Heart right ventricle (tissue), 16 donors: ENCODE results near the gene PLA2G5. TPM values are rescaled to one million over a fixed set of nuclear protein-coding genes. Genes with fewer than 3 reads are reported as not detected.

Experiments used
- ATAC-seq, 8 donors: fragments of 200-7000 bp; cut with Tn5 transposase; one replicate each; pipeline ENCODE4 v1.9.1; 2020; ENCODE audit warnings: mild to moderate bottlenecking in 8 of 8, moderate library complexity in 8 of 8, moderate number of reproducible peaks in 1 of 8
- DNase-seq, 2 donors: peaks; one replicate each; pipeline ENCODE4 v3.0.0-alpha.2; 2020
- H3K27ac ChIP-seq, 10 donors: fragments of 200-600 bp; sonication (generic) in 2 of 10; one replicate each; pipeline versions ENCODE4 v1.5.0 to v1.8.0; 2020 to 2022; ENCODE audit warnings: mild to moderate bottlenecking in 3 of 10
- H3K27me3 ChIP-seq, 7 donors: fragments of 200-600 bp; one replicate each; pipeline ENCODE4 v1.8.0; 2021 to 2022; ENCODE audit warnings: mild to moderate bottlenecking in 2 of 7
- H3K36me3 ChIP-seq, 9 donors: fragments of 200-600 bp; sonication (generic) in 1 of 9; one replicate each; pipeline versions ENCODE4 v1.5.0 to v1.8.0; 2020 to 2022; ENCODE audit warnings: mild to moderate bottlenecking in 2 of 9
- H3K4me1 ChIP-seq, 9 donors: fragments of 200-600 bp; sonication (generic) in 1 of 9; one replicate each; pipeline versions ENCODE4 v1.5.0 to v1.8.0; 2020 to 2022; ENCODE audit warnings: mild to moderate bottlenecking in 4 of 9
- H3K4me3 ChIP-seq, 10 donors: fragments of 200-600 bp; sonication (generic) in 2 of 10; one replicate each; pipeline versions ENCODE4 v1.5.0 to v1.8.0; 2020 to 2022; ENCODE audit warnings: mild to moderate bottlenecking in 7 of 10, moderate library complexity in 2 of 10
- H3K9me3 ChIP-seq, 11 donors: fragments of 200-600 bp in 10 of 11; sonication (generic) in 2 of 11; one replicate each; pipeline versions ENCODE4 v1.5.0 to v1.8.0; 2013 to 2022; ENCODE audit warnings: mild to moderate bottlenecking in 2 of 11, control low read depth in 1 of 11, moderate library complexity in 1 of 11
- WGBS, 2 donors: extraction: QIAGEN DNeasy Blood & Tissue Kit; methylation state at CpG; one replicate each; pipeline ENCODE4 v1.1.7; 2013; ENCODE audit warnings: inconsistent platforms in 1 of 2; 5-methylcytosine and 5-hydroxymethylcytosine counted together
- intact Hi-C, 10 donors: fragments of 100-400 bp; cut with DNase I; formaldehyde crosslinking; loops; one replicate each; pipeline versions ENCODE4 v1.11.1 to v1.14.2; 2022
- polyA plus RNA-seq, 2 donors: library from polyadenylated mRNA; stranded (reverse); fragments of 200-250 nt; gene quantifications; one replicate each; pipeline ENCODE4 v1.2.3, GENCODE V29; 2013
- total RNA-seq, 10 donors: library from RNA; stranded (reverse); fragmentation: NEBNext Ultra II Directional in 3 of 10; extraction: Animal tissue kit (Norgen Biotek cat#: 25700) in 3 of 10; gene quantifications; one replicate each; pipeline versions ENCODE4 v1.2.1 to v1.2.4, GENCODE V29; 2021 to 2023
- TF ChIP-seq, protein P1 (sequence below), 9 donors: fragments of 200-600 bp; sonication (generic) in 2 of 9; IDR thresholded peaks; one replicate each; pipeline versions ENCODE4 v1.5.0 to v1.8.0; 2021 to 2022; ENCODE audit warnings: antibody characterized with exemption in 9 of 9, mild to moderate bottlenecking in 5 of 9, moderate library complexity in 1 of 9
- donor health status: Arrhythmogenic right ventricular cardiomyopathy.
- donor health status: ischemic (EF 13 %, LVEDD 7.1; RV severe dilation, severe dysfunction).
- donor health status: healthy with polysubstance abuse.
- donor health status: DM: no; HTN: yes; CAD: no.
- donor health status: DM: no; HTN: no; CAD: no.
- donor health status: ischemic (EF 25% LVEDD 6.9; RV normal size, moderate dysfunction).
- donor health status: ischemic (EF 25% LVEDD 5.7; RV mildly dilated, moderate dysfunction).
- donor health status: healthy.
- donor health status: DM: yes; HTN: yes; CAD: no.
- donor health status: Ischemic cardiomyopathy.
- donor health status: ischemic (EF 35%, LVEDD 5.7; RV mildly dilated, moderate dysfunction).
- donor health status: nonischemic (EF 11% LVEDD 7.7; RV severe dilation, severe dysfunction).
- donor health status: DM: yes; HTN: yes; CAD: no.
- donor health status: PGD.
- donor health status: ischemic (EF 29% LVEDD 5.4; RV normal size, mild dysfunction).
- donor health status: nonischemic (EF 23%, LVEDD 6.1; RV moderate dilation, normal function).

PLA2G5 gene
- total and polyA plus RNA-seq, 12 donors: 31.5 to 133 (median 49.3) TPM

DNA sequence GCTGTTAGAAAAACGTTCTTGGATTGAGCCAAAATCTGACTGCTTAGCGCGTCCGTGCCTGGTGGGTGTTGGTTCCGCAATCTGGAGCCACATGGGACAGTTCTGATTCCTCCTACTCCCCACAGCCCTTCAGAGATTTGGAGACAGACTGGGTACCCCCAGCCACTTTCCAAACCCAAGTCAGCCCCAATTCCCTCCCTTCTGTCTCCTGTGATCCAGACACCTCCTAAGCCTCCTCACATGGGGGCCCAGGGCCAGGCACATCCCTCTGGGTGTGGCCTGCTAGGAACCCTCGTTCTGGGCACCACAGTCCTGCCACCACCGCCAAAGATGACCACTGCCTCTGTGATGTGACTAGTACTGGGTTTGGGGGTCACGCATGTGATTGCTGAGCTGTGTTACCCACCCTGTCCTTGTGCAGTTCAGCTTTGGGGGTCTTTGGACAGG, 4.8 kb downstream of the PLA2G5 start:
- ATAC-seq: peak in 1 of 8 donors; percentile 27
- TF ChIP-seq, protein P1, sequence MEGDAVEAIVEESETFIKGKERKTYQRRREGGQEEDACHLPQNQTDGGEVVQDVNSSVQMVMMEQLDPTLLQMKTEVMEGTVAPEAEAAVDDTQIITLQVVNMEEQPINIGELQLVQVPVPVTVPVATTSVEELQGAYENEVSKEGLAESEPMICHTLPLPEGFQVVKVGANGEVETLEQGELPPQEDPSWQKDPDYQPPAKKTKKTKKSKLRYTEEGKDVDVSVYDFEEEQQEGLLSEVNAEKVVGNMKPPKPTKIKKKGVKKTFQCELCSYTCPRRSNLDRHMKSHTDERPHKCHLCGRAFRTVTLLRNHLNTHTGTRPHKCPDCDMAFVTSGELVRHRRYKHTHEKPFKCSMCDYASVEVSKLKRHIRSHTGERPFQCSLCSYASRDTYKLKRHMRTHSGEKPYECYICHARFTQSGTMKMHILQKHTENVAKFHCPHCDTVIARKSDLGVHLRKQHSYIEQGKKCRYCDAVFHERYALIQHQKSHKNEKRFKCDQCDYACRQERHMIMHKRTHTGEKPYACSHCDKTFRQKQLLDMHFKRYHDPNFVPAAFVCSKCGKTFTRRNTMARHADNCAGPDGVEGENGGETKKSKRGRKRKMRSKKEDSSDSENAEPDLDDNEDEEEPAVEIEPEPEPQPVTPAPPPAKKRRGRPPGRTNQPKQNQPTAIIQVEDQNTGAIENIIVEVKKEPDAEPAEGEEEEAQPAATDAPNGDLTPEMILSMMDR (IDR thresholded peaks at IDR 0.05): no peak
- H3K4me3 ChIP-seq: no peak overlapping the region
- H3K27ac ChIP-seq: peak overlapping the region in 8 of 10 donors; percentile 3 to 59 (median 16)
- H3K27me3 ChIP-seq: peaks cover 0 to 3% (median 0%) of the 10 kb centered on the region in 7 donors
- H3K4me1 ChIP-seq: peaks cover 5 to 70% (median 35%) of the 10 kb centered on the region in 9 donors
- DNase-seq: no peak
- 62 to 72% methylated on average over 8 of the region's 8 CpGs for WGBS, 2 donors
- no peaks in the 10 kb centered on the region for H3K9me3 ChIP-seq
- intact Hi-C loops: loop anchor here in 2 of 10 donors (5.0 to 10.0 kb wide), 2 partner anchors 47 to 100 kb away; partner anchors contain the start of gene PLA2G2A (in 1 of the 2)
- H3K36me3 ChIP-seq: peaks cover 0 to 24% (median 0%) of the 10 kb centered on the region in 9 donors

DNA sequence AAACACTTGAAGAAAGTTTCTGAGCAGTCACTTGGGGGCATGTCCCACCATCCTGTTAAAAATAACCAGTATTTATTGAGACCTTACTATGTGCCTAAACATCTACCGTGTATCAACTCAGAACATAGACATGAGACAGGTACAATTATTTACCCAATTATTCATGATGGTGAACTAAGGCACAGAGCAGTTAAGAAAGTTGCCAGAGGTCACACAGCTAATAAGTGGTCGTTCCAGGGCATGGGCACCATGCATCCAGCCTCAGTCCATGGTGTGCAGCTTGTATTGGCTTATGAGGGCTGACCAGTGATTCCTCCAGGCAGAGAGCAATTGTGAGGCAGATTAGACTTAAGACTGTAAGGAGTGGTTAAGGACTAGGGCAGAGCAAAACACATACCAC, 5.4 kb downstream of the PLA2G5 start:
- peaks cover 0 to 8% (median 0%) of the 10 kb centered on the region in 7 donors for H3K27me3 ChIP-seq
- 90 to 94% methylated on average over 2 of the region's 2 CpGs for WGBS, 2 donors
- peaks cover 0 to 24% (median 0%) of the 10 kb centered on the region in 9 donors for H3K36me3 ChIP-seq
- no peak for DNase-seq
- peak overlapping the region in 4 of 10 donors; percentile 9 to 33 (median 18) for H3K27ac ChIP-seq
- peaks cover 8 to 72% (median 33%) of the 10 kb centered on the region in 9 donors for H3K4me1 ChIP-seq
- TF ChIP-seq, protein P1 (IDR thresholded peaks at IDR 0.05): no peak
- H3K9me3 ChIP-seq: no peaks in the 10 kb centered on the region
- intact Hi-C loops: loop anchor here in 1 of 10 donors (10.0 kb wide), 1 partner anchor 101 kb away; the partner anchor contains the start of gene PLA2G2A
- H3K4me3 ChIP-seq: no peak overlapping the region
- no peak for ATAC-seq

DNA sequence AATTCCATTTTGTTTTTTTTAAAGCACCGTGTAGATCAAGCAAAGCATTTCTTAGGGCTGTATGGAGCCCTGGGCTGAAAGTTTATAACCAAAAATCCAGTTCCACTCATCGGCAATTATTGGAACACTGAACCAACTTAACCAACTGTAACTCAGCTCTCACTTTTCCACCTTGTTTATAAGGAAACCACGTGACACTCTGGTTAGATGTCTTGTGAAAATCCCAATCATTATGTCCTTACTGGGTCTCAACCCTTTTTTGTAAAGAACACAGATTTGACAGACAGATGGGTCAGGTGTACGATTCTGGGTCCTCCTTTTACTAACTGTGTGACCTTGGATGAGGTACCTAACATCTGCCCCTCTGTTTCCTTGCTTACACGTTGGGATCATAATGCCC, 6.2 kb downstream of the PLA2G5 start:
- intact Hi-C loops: loop anchor here in 1 of 10 donors (10.0 kb wide), 1 partner anchor 101 kb away; the partner anchor contains the start of gene PLA2G2A
- Histone ChIP-seq H3K27ac (peak overlapping the region in 1 of 10 donors; percentile 15), H3K4me3 (no peak overlapping the region), H3K27me3 (peaks cover 0 to 16% (median 0%) of the 10 kb centered on the region in 7 donors), H3K9me3 (no peaks in the 10 kb centered on the region), H3K36me3 (peaks cover 0 to 33% (median 0%) of the 10 kb centered on the region in 9 donors), H3K4me1 (peaks cover 9 to 73% (median 33%) of the 10 kb centered on the region in 9 donors)
- WGBS, 2 donors: 68 to 73% methylated on average over 5 of the region's 5 CpGs
- TF ChIP-seq, protein P1 (IDR thresholded peaks at IDR 0.05): no peak
- ATAC-seq (no peak), DNase-seq (no peak)

DNA sequence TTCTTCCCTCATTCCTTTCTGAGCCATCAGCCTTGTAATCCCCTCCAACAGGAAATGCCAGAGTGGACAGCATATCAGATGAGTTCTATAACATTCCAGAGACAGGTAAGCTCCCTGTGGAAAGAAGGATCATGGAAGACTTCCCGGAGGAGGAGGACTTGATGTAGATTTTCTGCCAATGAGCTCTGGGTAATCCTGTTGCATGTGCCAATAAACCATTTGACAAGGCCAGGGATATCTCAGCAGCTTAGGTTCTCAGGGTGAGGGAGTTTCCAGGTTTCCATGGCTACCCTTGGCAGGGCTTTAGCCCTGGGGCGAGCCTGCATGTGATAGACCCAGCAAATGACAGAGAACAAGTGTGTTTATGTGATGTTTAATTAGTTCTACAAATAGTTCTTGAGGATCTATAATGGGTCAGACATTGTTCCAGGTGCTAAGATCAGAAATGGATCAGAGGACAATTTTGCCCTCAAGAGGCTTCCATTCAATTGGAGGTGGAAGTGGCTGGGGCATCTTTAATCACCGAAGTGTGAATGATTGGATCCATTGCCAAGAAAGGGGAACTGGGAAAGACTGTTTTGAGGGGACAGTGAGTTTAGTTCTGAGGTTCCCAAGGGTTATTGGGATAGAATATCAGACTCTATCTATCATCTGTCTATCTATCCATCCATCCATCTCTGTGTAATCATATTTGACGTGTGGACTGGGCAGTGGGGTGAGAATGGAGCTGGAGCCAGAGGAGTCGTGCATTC, 6.9 kb downstream of the PLA2G5 start:
- Histone ChIP-seq H3K36me3 (peaks cover 0 to 36% (median 0%) of the 10 kb centered on the region in 9 donors), H3K4me3 (no peak overlapping the region), H3K27ac (no peak overlapping the region), H3K27me3 (peaks cover 0 to 17% (median 0%) of the 10 kb centered on the region in 7 donors), H3K4me1 (peaks cover 2 to 72% (median 26%) of the 10 kb centered on the region in 9 donors), H3K9me3 (no peaks in the 10 kb centered on the region)
- intact Hi-C loops: loop anchor here in 1 of 10 donors (10.0 kb wide), 1 partner anchor 102 kb away; the partner anchor contains the start of gene PLA2G2A
- 81 to 86% methylated on average over 5 of the region's 5 CpGs for WGBS, 2 donors
- ATAC-seq (no peak), DNase-seq (no peak)
- TF ChIP-seq, protein P1 (IDR thresholded peaks at IDR 0.05): no peak
